IPS-15b (cell line): Measurements from ENCODE around the gene MPP3.

Experiments
- H3K27me3 ChIP-seq: one replicate; pipeline ENCODE4 v1.6.1; 2013; ENCODE audit warnings: low read length; ENCODE audit not compliant: control insufficient read depth, insufficient read depth
- H3K36me3 ChIP-seq: one replicate; pipeline ENCODE4 v1.6.1; 2013; ENCODE audit warnings: low read length; ENCODE audit not compliant: control insufficient read depth, insufficient read depth
- H3K4me1 ChIP-seq: one replicate; pipeline ENCODE4 v1.6.1; 2013; ENCODE audit warnings: mild to moderate bottlenecking, low read length; ENCODE audit not compliant: control insufficient read depth, insufficient read depth
- H3K4me3 ChIP-seq: one replicate; pipeline ENCODE4 v1.5.1; 2013; ENCODE audit warnings: low read depth, low read length
- H3K9ac ChIP-seq: one replicate; pipeline ENCODE4 v1.6.1; 2013; ENCODE audit warnings: low read depth, mild to moderate bottlenecking, low read length
- H3K9me3 ChIP-seq: one replicate; pipeline ENCODE4 v1.6.1; 2013; ENCODE audit warnings: mild to moderate bottlenecking, low read length; ENCODE audit not compliant: control insufficient read depth, insufficient read depth

The MPP3 gene

DNA sequence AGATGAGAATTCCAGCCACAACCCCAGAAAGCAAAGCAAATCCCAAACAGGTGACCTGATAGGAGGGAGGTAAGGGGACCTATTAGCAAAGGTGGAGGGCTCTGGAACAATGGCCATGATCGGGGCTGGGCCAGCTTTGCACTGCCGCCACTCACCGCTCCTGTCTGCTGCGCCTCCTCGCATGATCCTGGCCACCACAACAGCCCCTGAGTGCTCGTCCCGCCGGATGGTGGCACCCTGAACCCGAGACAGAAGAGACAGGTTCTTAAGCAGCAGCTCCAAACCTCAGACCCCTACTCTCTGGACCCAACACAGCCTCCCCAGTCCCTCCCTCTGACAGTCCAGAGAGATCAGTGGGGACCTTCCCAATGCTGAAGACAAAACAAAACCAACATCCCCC is 5.3 kb downstream of the MPP3 start:
- H3K4me3 ChIP-seq, result no peak overlapping the region
- no peaks in the 10 kb centered on the region for H3K9me3 ChIP-seq
- H3K36me3 ChIP-seq, result peaks cover 5% of the 10 kb centered on the region
- H3K9ac ChIP-seq, result no peak overlapping the region
- no peaks in the 10 kb centered on the region for H3K4me1 ChIP-seq
- H3K27me3 ChIP-seq, result peaks cover 9% of the 10 kb centered on the region

DNA sequence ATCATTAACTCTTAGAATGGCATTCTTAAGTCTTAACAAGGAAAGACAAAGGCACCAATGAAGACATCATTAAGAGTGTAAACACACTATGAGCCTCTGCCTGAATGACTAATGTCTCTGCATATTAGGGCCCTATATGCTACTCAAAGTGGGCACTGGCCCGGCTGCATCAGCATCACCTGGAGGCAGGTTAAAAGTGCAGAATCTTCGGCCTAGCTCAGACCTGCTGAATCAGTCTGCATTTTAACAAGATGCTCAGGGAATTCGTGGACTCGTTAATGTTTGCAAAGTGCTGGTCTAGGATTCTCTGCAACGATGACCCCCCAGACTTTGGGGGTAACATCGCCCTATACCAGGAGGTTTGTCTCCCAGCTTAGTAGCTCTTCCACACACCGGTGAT is 6.7 kb downstream of the MPP3 start:
- Histone ChIP-seq H3K27me3 (no peaks in the 10 kb centered on the region), H3K9me3 (no peaks in the 10 kb centered on the region), H3K9ac (no peak overlapping the region), H3K4me1 (no peaks in the 10 kb centered on the region), H3K4me3 (no peak overlapping the region), H3K36me3 (peaks cover 5% of the 10 kb centered on the region)

DNA sequence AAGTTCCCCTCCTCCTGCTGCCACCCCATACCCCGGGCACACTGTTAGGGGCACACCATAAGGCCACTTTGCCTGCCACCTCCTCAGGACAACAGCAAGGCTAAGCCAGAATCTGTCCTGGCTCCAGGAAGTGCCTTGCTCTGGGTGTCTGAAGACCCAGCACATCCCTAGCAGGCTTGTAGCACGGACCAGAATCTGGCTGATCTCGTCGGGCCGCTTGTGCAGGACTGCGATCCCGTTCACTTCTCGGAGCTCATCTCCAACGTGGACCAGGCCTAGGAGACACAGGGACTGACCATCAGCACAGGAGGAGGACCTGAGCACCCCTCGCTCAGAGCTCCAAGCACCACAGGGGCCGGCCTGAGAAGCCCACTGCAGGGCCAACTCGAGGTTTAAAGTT is 7.4 kb downstream of the MPP3 start:
- no peak overlapping the region for H3K4me3 ChIP-seq
- peak overlapping the region; percentile 12 for H3K9ac ChIP-seq
- H3K9me3 ChIP-seq, result no peaks in the 10 kb centered on the region
- H3K27me3 ChIP-seq, result no peaks in the 10 kb centered on the region
- peaks cover 3% of the 10 kb centered on the region for H3K36me3 ChIP-seq
- no peaks in the 10 kb centered on the region for H3K4me1 ChIP-seq

DNA sequence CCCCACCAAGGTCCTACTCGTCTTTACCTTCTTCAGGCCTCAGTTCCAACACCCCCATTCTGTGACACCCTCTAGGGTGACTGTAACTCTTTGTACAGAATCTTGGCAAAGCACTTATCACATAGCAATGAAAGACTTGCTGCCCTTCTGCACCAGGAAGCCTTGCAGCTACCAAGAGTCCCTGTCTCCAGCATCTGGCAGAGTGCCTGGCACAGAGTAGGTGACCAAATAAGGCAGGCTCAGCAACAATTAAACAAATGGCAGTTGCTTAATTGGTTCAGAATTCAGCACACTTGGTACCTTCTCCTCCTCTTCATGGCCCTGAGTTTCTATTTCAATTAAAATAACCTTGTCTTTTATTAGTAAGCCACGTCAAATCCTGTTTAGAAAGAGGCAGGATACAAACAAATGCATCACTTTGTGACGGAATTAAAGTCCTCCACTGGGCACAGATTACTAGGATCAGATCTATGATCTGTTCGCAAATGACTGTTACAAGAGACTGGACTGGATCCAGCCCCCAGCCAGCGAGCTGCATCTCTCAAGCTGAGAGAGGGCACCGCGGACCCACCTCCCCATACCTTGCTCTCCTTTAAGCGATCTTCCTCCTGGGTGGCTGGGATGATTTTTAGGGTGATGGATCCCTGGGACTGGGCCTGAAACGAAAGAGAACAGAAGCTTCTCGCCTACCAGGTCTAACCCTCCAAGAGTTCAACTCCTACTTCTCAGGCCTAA is 9.4 kb downstream of the MPP3 start:
- Histone ChIP-seq H3K9ac (no peak overlapping the region), H3K4me1 (no peaks in the 10 kb centered on the region), H3K27me3 (no peaks in the 10 kb centered on the region), H3K9me3 (no peaks in the 10 kb centered on the region), H3K4me3 (no peak overlapping the region), H3K36me3 (peaks cover 3% of the 10 kb centered on the region)

DNA sequence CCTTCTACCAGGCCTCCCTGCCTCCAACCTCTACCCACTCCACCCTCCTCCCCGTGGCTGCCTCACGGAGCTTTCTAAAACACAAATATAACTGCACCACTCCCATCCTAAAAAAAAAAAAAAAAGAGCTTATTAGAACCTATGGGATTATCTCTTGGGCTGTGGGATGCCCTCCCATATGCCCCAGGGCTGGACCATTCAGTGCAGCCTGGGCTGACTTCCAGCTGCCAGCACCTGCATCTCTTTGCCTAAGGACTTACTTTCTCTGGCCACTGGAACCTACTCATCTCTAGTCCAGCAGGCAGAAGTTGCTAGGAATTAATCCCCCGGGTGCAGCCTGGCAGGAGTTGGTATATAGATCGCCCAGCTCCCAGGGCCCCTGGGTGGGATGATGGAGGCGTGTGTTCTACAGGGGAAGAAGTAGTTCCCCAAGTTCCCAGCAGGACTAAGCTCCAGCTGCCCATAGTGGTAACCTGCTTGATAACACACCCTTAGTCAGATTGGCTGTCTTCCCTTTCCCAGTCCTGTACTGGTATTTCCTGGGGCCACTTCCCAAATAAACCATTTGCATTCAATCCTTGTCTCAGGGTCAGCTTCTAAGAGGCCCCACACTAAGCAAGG is 10.3 kb downstream of the MPP3 start:
- Histone ChIP-seq H3K36me3 (peaks cover 3% of the 10 kb centered on the region), H3K4me3 (no peak overlapping the region), H3K9me3 (no peaks in the 10 kb centered on the region), H3K4me1 (no peaks in the 10 kb centered on the region), H3K27me3 (no peaks in the 10 kb centered on the region), H3K9ac (no peak overlapping the region)

DNA sequence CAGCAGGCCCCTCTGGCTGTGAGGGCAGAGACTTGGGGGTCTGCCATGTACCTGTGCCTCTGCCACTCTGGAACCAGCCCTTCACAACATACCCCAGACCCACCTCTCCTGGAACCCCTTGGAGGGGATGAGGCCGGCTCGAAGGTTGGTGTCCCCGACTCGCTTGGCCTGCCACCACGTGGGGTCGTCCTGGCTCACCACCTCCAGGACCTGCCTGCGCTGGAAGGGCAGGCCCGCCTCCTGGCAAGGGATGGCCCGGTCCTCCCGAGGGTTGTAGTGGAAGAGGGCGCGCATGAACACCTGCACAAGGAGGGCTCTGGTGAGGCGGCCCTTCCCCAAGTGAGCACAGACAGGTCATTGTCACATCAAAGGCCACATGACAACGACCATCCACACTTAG is 12.2 kb downstream of the MPP3 start:
- H3K4me1 ChIP-seq, result no peaks in the 10 kb centered on the region
- no peak overlapping the region for H3K4me3 ChIP-seq
- H3K36me3 ChIP-seq, result peaks cover 3% of the 10 kb centered on the region
- no peaks in the 10 kb centered on the region for H3K27me3 ChIP-seq
- H3K9me3 ChIP-seq, result no peaks in the 10 kb centered on the region
- H3K9ac ChIP-seq, result no peak overlapping the region

DNA sequence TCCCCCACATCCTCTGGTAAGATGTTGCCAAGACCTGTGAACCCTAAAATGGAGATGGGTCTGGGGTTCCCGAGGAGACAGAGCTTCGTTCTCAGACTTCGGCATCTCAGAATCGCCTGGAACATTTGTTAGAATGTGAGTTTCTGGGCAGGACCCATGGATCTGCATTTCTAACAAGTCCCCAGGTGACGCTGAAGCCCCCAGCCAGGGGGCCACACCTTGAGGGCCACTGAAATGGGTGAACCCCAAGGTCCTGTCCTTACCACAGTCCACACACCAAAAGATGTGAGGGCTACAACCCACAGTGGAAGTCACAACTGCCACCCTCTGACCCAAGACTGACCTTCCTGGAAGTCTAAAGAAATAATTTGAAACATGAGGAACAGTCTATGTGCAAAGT is 14.0 kb downstream of the MPP3 start:
- H3K4me1 ChIP-seq, result peaks cover under 1% of the 10 kb centered on the region
- H3K9me3 ChIP-seq, result no peaks in the 10 kb centered on the region
- H3K36me3 ChIP-seq, result no peaks in the 10 kb centered on the region
- H3K4me3 ChIP-seq, result no peak overlapping the region
- no peaks in the 10 kb centered on the region for H3K27me3 ChIP-seq
- no peak overlapping the region for H3K9ac ChIP-seq

DNA sequence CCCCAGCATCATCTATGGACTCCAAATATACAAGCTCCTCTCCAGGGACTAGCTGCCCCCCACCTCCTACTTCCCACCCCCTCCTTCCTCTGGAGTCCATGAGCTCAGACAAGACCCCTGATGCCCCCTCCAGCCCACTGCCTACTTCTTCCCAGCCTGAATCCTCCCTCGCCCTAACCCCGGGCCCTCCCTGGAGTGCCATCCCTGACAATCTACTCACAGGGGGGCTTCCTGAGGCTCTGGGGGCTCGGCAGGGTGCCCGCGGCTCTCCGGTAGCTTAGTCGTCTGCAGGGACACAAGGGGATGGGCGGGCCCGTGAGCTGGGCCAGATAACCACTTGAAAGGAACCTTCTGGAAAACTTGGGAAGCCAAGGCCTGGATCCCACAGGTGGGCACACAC is 15.1 kb downstream of the MPP3 start:
- Histone ChIP-seq H3K9ac (no peak overlapping the region), H3K36me3 (no peaks in the 10 kb centered on the region)

DNA sequence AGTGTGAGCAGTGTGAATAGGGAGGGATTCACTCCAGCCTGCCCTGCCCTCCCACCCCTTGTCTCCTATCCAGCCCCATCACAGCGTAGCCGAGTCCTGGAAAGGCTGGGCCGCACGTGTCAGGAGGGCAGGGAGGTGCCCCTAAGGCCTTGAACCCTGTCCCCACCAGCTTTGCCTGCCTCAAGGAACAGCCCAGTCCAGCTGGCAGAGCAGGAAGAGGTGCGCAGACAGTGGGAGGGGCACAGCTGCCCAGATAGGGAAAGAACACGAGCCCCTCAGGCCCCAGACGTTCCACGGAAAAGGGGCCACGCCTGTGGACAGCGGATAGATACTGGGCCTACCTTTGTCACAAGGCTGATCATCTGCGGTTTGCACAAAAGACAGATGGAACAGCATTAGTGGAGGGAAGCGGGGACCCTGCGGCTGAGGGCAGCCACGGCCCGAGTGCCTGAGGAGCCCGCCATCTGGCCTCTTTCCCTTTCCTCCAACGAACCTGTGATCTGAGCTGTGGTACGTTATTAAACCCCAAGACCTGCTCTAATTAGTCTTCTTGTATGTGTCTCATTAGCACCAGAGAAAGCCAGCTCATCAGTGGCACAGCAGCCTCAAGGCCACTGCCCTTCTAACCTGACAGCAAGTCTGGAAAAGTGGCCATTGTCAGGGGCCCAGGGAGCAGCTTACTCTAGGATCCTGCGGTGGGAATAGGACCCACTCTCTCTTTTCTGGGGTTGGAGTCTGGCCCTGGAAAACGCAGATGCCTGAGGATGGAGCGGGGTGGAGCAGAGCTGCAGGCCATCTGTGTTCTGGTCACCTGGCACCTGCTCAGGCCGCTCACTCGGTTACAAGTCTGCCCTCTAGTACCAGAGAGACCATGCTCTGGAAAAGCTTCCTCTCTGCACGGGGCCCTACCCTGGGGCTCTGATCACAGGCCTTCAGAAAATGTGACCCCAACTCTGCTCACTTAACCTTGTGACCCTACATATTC is 16.3 kb downstream of the MPP3 start:
- Histone ChIP-seq H3K4me3 (no peak overlapping the region), H3K36me3 (peaks cover 3% of the 10 kb centered on the region), H3K27me3 (no peaks in the 10 kb centered on the region), H3K4me1 (peaks cover 5% of the 10 kb centered on the region), H3K9me3 (no peaks in the 10 kb centered on the region), H3K9ac (no peak overlapping the region)

More for the DNA sequence above, 15.1 kb downstream of the MPP3 start:
- H3K4me3 ChIP-seq, result no peak overlapping the region
- H3K27me3 ChIP-seq, result no peaks in the 10 kb centered on the region
- no peaks in the 10 kb centered on the region for H3K9me3 ChIP-seq
- H3K4me1 ChIP-seq, result peaks cover 5% of the 10 kb centered on the region

DNA sequence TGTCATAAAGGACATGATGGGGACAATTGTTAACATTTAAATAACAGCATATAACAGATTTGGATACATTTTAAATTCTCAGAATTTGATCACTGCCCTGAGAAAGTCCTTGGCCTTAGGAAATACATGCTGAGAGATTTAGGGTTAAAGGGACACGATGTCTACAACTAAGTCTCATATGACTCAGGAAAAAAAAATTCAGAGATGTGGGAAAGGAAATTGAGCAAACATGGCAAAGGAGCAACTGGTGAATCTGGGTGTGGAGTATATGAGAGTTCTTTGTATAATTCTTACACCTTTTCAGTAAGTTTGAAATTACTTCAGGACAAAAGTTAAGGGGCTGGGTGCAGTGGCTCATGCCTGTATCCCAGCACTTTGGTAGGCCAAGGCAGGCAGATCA is 18.2 kb downstream of the MPP3 start:
- no peaks in the 10 kb centered on the region for H3K27me3 ChIP-seq
- no peaks in the 10 kb centered on the region for H3K9me3 ChIP-seq
- H3K36me3 ChIP-seq, result peaks cover 3% of the 10 kb centered on the region
- no peak overlapping the region for H3K9ac ChIP-seq
- H3K4me1 ChIP-seq, result peaks cover 12% of the 10 kb centered on the region
- no peak overlapping the region for H3K4me3 ChIP-seq

DNA sequence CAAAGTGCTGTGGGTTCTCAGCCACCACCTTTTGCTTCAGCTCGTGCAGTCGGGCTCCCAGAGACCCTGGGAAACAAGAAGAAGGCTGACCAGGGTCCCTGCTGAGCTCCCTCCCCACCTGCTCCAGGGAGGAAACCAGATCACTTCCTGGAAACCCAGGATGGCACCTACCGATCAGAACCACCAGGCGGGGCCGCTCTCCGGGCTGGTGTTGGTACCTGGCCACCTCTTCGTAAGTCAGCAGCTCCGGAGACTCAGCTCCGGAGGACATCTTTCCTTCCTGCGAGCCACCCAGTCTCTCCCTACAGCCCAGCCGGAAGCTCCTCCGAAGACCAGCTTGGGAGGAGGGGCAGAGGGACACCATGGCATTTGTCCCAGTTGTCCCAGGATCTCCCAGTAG is 18.9 kb downstream of the MPP3 start:
- Histone ChIP-seq H3K4me1 (peaks cover 12% of the 10 kb centered on the region), H3K9me3 (no peaks in the 10 kb centered on the region), H3K4me3 (no peak overlapping the region), H3K27me3 (no peaks in the 10 kb centered on the region), H3K9ac (no peak overlapping the region), H3K36me3 (peaks cover 3% of the 10 kb centered on the region)
